ENCODE measurements around the gene SMYD3. TPM values are rescaled to one million over a fixed set of nuclear protein-coding genes. Genes with fewer than 3 reads are reported as not detected.

SMYD3 gene
- total and polyA plus RNA-seq, 2 of the 4 experiments (the other 2 are of a cell fraction) = 26.5 to 37.6 TPM

DNA sequence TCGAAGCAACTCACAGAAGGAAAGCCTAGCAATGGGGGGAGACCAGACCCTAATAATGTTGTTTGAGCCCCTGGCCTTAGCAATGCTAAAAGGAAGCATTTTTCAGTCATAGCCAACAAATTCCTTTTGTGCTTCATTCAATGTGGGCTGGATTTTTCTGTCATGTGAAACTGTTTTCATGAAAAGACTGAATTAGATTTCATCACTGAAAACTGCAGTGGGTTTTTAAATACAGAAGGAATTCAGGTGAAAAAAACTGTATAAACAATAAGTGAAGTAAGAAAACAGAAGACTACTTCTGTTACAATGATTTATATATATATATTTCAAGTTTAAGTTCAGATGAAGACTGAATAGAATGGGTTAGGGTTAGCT is 204.8 kb downstream of the SMYD3 start:
- H4K20me1 ChIP-seq (ENCODE audit: insufficient read depth, low read length) = no peaks in the 10 kb centered on the region
- TF ChIP-seq RFX5 (IDR thresholded peaks at IDR 0.05; ENCODE audit: low read depth, low read length) = no peak
- TF ChIP-seq, protein P1, sequence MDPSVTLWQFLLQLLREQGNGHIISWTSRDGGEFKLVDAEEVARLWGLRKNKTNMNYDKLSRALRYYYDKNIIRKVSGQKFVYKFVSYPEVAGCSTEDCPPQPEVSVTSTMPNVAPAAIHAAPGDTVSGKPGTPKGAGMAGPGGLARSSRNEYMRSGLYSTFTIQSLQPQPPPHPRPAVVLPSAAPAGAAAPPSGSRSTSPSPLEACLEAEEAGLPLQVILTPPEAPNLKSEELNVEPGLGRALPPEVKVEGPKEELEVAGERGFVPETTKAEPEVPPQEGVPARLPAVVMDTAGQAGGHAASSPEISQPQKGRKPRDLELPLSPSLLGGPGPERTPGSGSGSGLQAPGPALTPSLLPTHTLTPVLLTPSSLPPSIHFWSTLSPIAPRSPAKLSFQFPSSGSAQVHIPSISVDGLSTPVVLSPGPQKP (IDR thresholded peaks at IDR 0.05; ENCODE audit: borderline replicate concordance, low read depth, low read length) = no peak
- TF ChIP-seq, protein P2, sequence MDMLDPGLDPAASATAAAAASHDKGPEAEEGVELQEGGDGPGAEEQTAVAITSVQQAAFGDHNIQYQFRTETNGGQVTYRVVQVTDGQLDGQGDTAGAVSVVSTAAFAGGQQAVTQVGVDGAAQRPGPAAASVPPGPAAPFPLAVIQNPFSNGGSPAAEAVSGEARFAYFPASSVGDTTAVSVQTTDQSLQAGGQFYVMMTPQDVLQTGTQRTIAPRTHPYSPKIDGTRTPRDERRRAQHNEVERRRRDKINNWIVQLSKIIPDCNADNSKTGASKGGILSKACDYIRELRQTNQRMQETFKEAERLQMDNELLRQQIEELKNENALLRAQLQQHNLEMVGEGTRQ (IDR thresholded peaks at IDR 0.05; ENCODE audit: low read depth, low read length) = no peak
- no peak for TF ChIP-seq BHLHE40 (IDR thresholded peaks at IDR 0.05; ENCODE audit: low read depth, low read length)
- TF ChIP-seq, protein P3, sequence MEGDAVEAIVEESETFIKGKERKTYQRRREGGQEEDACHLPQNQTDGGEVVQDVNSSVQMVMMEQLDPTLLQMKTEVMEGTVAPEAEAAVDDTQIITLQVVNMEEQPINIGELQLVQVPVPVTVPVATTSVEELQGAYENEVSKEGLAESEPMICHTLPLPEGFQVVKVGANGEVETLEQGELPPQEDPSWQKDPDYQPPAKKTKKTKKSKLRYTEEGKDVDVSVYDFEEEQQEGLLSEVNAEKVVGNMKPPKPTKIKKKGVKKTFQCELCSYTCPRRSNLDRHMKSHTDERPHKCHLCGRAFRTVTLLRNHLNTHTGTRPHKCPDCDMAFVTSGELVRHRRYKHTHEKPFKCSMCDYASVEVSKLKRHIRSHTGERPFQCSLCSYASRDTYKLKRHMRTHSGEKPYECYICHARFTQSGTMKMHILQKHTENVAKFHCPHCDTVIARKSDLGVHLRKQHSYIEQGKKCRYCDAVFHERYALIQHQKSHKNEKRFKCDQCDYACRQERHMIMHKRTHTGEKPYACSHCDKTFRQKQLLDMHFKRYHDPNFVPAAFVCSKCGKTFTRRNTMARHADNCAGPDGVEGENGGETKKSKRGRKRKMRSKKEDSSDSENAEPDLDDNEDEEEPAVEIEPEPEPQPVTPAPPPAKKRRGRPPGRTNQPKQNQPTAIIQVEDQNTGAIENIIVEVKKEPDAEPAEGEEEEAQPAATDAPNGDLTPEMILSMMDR (conservative IDR thresholded peaks at IDR 0.05; ENCODE audit: low read depth, low read length) = no peak
- TF ChIP-seq FOS (IDR thresholded peaks at IDR 0.05; ENCODE audit: low read depth, low read length) = no peak
- TF ChIP-seq POLR2A (IDR thresholded peaks at IDR 0.05; ENCODE audit: low read depth, low read length) = no peak
- no peak for TF ChIP-seq RCOR1 (IDR thresholded peaks at IDR 0.05; ENCODE audit: insufficient replicate concordance, low read length)
- no peak for TF ChIP-seq CHD1 (IDR thresholded peaks at IDR 0.05; ENCODE audit: low read depth, low read length)
- no peak for TF ChIP-seq NFE2L2 (IDR thresholded peaks at IDR 0.05; ENCODE audit: low read depth, low read length)
- TF ChIP-seq MAZ (IDR thresholded peaks at IDR 0.05; ENCODE audit: borderline replicate concordance, low read depth, low read length) = no peak
- no peak for TF ChIP-seq MAFK (IDR thresholded peaks at IDR 0.05; ENCODE audit: low read depth, low read length)
- no peak for TF ChIP-seq RAD21 (IDR thresholded peaks at IDR 0.05; ENCODE audit: low read length)
- TF ChIP-seq SMC3 (IDR thresholded peaks at IDR 0.05; ENCODE audit: low read depth, low read length) = no peak
- TF ChIP-seq CEBPB (IDR thresholded peaks at IDR 0.05; ENCODE audit: low read depth, low read length) = no peak
- TF ChIP-seq MXI1 (IDR thresholded peaks at IDR 0.05; ENCODE audit: borderline replicate concordance, low read depth, low read length) = no peak
- in situ Hi-C loops (cut with MboI; ENCODE audit: low sequenced_read_pairs) (no loop called here), dilution Hi-C loops (cut with HindIII; ENCODE audit: low sequenced_read_pairs, unreplicated experiment) (no loop called here), intact Hi-C loops (cut with micrococcal nuclease) (no loop called here)
- no peaks in the 10 kb centered on the region for H3K27me3 ChIP-seq (ENCODE audit: control insufficient read depth, insufficient read depth, low read length)
- no peak overlapping the region for H2BK20ac ChIP-seq (ENCODE audit: low read depth, low read length)
- H3K36me3 ChIP-seq (ENCODE audit: control insufficient read depth, insufficient read depth, low read length) = no peaks in the 10 kb centered on the region
- ATAC-seq (ENCODE audit: low read depth) (peak; percentile 35; the same call in 1 of the 2 replicates), DNase-seq (peak; percentile 30)
- no peak overlapping the region for H3K18ac ChIP-seq (ENCODE audit: low read depth, low read length)
- no peak overlapping the region for H4K8ac ChIP-seq (ENCODE audit: low read depth in 2 of 2, low read length in 2 of 2)
- no peak overlapping the region for H3K27ac ChIP-seq (ENCODE audit: insufficient read depth, low read length)
- no peak overlapping the region for H2AFZ ChIP-seq (replicated peaks; ENCODE audit: low read length, poor library complexity)
- no peak overlapping the region for H3K4ac ChIP-seq (ENCODE audit: low read depth, low read length)
- H3K4me3 ChIP-seq (ENCODE audit: insufficient read depth, low read depth, low read length) = no peak overlapping the region
- no TSS peak for BruUV-seq (replicated peaks)
- H2AK9ac ChIP-seq (replicated peaks; ENCODE audit: low read depth, low read length, poor library complexity) = no peak overlapping the region
- H3K4me1 ChIP-seq (ENCODE audit: control insufficient read depth, insufficient read depth, low read length) = peaks cover 10% of the 10 kb centered on the region
- no peak overlapping the region for H3K23ac ChIP-seq (ENCODE audit: low read depth, low read length)
- no CpG with 5 or more reads among the region's 1 CpG for WGBS, 2 experiments (ENCODE audit: extremely low coverage in 2 of 2, insufficient read length in 1 of 2)
- no peak overlapping the region for H3K14ac ChIP-seq (replicated peaks; ENCODE audit: low read depth, low read length)
- H3K4me2 ChIP-seq (ENCODE audit: low read depth, low read length) = no peak overlapping the region
- no peak overlapping the region for H2BK15ac ChIP-seq (ENCODE audit: low read depth, low read length)
- H3K56ac ChIP-seq (ENCODE audit: extremely low read depth, insufficient read depth, low read length) = no peak overlapping the region
- no peaks in the 10 kb centered on the region; the same call in 1 of the 2 replicates for H3K9me1 ChIP-seq (ENCODE audit: insufficient read depth, low read length)
- peaks cover 0 to 3% of the 10 kb centered on the region in 2 experiments; a peak in 1 of 4 replicates for H3K79me1 ChIP-seq (ENCODE audit: low read depth in 1 of 2, low read length in 2 of 2)
- no peak overlapping the region for H2BK120ac ChIP-seq (ENCODE audit: low read depth, low read length)
- no peak overlapping the region for H4K91ac ChIP-seq (ENCODE audit: insufficient read depth, low read depth, low read length)
- POLR2A ChIA-PET (ENCODE audit: unreplicated experiment) = no interaction called here
- CTCF ChIA-PET = no interaction called here
- no peak overlapping the region for H4K5ac ChIP-seq (ENCODE audit: low read depth, low read length)
- no peak overlapping the region for H2BK5ac ChIP-seq (ENCODE audit: low read depth, low read length, poor library complexity, severe bottlenecking)
- no peak overlapping the region for H2AK5ac ChIP-seq (ENCODE audit: low read depth, low read length)
- no peaks in the 10 kb centered on the region for H3K9me3 ChIP-seq (ENCODE audit: control insufficient read depth, insufficient read depth, low read length)
- H3K9ac ChIP-seq (ENCODE audit: low read depth, low read length) = no peak overlapping the region
